ENCODE measurements around the gene LAMA2. TPM values are rescaled to one million over a fixed set of nuclear protein-coding genes. Genes with fewer than 3 reads are reported as not detected.
A peak's percentile ranks its signal among the peaks of the same experiment; 100 is the strongest.
"Not testable (repeated sequence)": the region's sequence is repeated elsewhere in the genome, so short reads cannot be mapped to it uniquely, and the experiment has no call there.

Gene LAMA2
- total RNA-seq, 1 donor from 2014 or later, result 1.8 TPM

GRCh38 chr6:129047834-129048233 lies 164.9 kb downstream of the LAMA2 start:
- Histone ChIP-seq H2AFZ (ENCODE audit: low read depth, low read length) (no peak overlapping the region), H4K20me1 (ENCODE audit: insufficient read depth, low read length) (no peaks in the 10 kb centered on the region), H3K4me2 (ENCODE audit: low read length) (no peak overlapping the region), H3K9me3 (ENCODE audit: insufficient read depth, low read depth, low read length) (no peaks in the 10 kb centered on the region), H3K4me3 (ENCODE audit: insufficient read depth, low read depth, low read length) (no peak overlapping the region), H3K4me1 (ENCODE audit: insufficient read depth, low read length) (no peaks in the 10 kb centered on the region), H3K27me3 (ENCODE audit: insufficient read depth, low read length) (no peaks in the 10 kb centered on the region), H3K9ac (ENCODE audit: low read length) (no peak overlapping the region), H3K36me3 (ENCODE audit: insufficient read depth, low read length) (no peaks in the 10 kb centered on the region), H3K27ac (ENCODE audit: low read depth, low read length) (no peak overlapping the region), H3K79me2 (ENCODE audit: insufficient read depth, low read length) (no peaks in the 10 kb centered on the region)
- Mint-ChIP-seq H3K4me3 (ENCODE audit: unreplicated experiment) (no peak overlapping the region), H3K27me3 (ENCODE audit: low read depth, unreplicated experiment) (no peaks in the 10 kb centered on the region), H3K36me3 (ENCODE audit: low read depth, unreplicated experiment) (no peaks in the 10 kb centered on the region), H3K9me3 (ENCODE audit: unreplicated experiment) (no peaks in the 10 kb centered on the region), H3K4me1 (ENCODE audit: low read depth, unreplicated experiment) (peaks cover 6% of the 10 kb centered on the region), H3K27ac (ENCODE audit: unreplicated experiment) (no peak overlapping the region)
- TF ChIP-seq CTCF (IDR thresholded peaks at IDR 0.05; ENCODE audit: insufficient read depth, low read depth, low read length) (no peak), EZH2 (IDR thresholded peaks at IDR 0.05; ENCODE audit: insufficient read depth, low read length) (no peak)
- no peak for DNase-seq (ENCODE audit: low read depth)
- no peak for FAIRE-seq

GRCh38 chr6:129050086-129050485 lies 167.1 kb downstream of the LAMA2 start:
- H3K9ac ChIP-seq (ENCODE audit: low read length), result no peak overlapping the region
- Mint-ChIP-seq H3K4me1 (ENCODE audit: low read depth, unreplicated experiment) (peaks cover 6% of the 10 kb centered on the region), H3K9me3 (ENCODE audit: unreplicated experiment) (no peaks in the 10 kb centered on the region), H3K4me3 (ENCODE audit: unreplicated experiment) (no peak overlapping the region), H3K27me3 (ENCODE audit: low read depth, unreplicated experiment) (no peaks in the 10 kb centered on the region), H3K27ac (ENCODE audit: unreplicated experiment) (peak overlapping the region; percentile 12), H3K36me3 (ENCODE audit: low read depth, unreplicated experiment) (no peaks in the 10 kb centered on the region)
- no peak overlapping the region for H2AFZ ChIP-seq (ENCODE audit: low read depth, low read length)
- H3K27ac ChIP-seq (ENCODE audit: low read depth, low read length), result no peak overlapping the region
- H3K36me3 ChIP-seq (ENCODE audit: insufficient read depth, low read length), result no peaks in the 10 kb centered on the region
- DNase-seq (ENCODE audit: low read depth) (peak; percentile 23), FAIRE-seq (no peak)
- no peaks in the 10 kb centered on the region for H3K27me3 ChIP-seq (ENCODE audit: insufficient read depth, low read length)
- H3K4me3 ChIP-seq (ENCODE audit: insufficient read depth, low read depth, low read length), result no peak overlapping the region
- no peak for TF ChIP-seq CTCF (IDR thresholded peaks at IDR 0.05; ENCODE audit: insufficient read depth, low read depth, low read length)
- TF ChIP-seq EZH2 (IDR thresholded peaks at IDR 0.05; ENCODE audit: insufficient read depth, low read length), result no peak
- no peaks in the 10 kb centered on the region for H4K20me1 ChIP-seq (ENCODE audit: insufficient read depth, low read length)
- no peak overlapping the region for H3K4me2 ChIP-seq (ENCODE audit: low read length)
- no peaks in the 10 kb centered on the region for H3K4me1 ChIP-seq (ENCODE audit: insufficient read depth, low read length)
- no peaks in the 10 kb centered on the region for H3K79me2 ChIP-seq (ENCODE audit: insufficient read depth, low read length)
- H3K9me3 ChIP-seq (ENCODE audit: insufficient read depth, low read depth, low read length), result no peaks in the 10 kb centered on the region

GRCh38 chr6:129053143-129053542 lies 170.2 kb downstream of the LAMA2 start:
- H3K27ac Mint-ChIP-seq (ENCODE audit: unreplicated experiment); FAIRE-seq; H3K4me2 ChIP-seq (ENCODE audit: low read length); H3K36me3 Mint-ChIP-seq (ENCODE audit: low read depth, unreplicated experiment); H3K4me1 ChIP-seq (ENCODE audit: insufficient read depth, low read length); H3K79me2 ChIP-seq (ENCODE audit: insufficient read depth, low read length); H3K4me3 ChIP-seq (ENCODE audit: insufficient read depth, low read depth, low read length); H3K9me3 Mint-ChIP-seq (ENCODE audit: unreplicated experiment); H2AFZ ChIP-seq (ENCODE audit: low read depth, low read length); H3K4me1 Mint-ChIP-seq (ENCODE audit: low read depth, unreplicated experiment); DNase-seq (ENCODE audit: low read depth); H3K27me3 Mint-ChIP-seq (ENCODE audit: low read depth, unreplicated experiment); H4K20me1 ChIP-seq (ENCODE audit: insufficient read depth, low read length); H3K9ac ChIP-seq (ENCODE audit: low read length); H3K36me3 ChIP-seq (ENCODE audit: insufficient read depth, low read length); H3K27ac ChIP-seq (ENCODE audit: low read depth, low read length); H3K27me3 ChIP-seq (ENCODE audit: insufficient read depth, low read length); H3K4me3 Mint-ChIP-seq (ENCODE audit: unreplicated experiment); H3K9me3 ChIP-seq (ENCODE audit: insufficient read depth, low read depth, low read length): not testable (repeated sequence)
